Measurements from ENCODE around the gene TSPAN18.

DNA sequence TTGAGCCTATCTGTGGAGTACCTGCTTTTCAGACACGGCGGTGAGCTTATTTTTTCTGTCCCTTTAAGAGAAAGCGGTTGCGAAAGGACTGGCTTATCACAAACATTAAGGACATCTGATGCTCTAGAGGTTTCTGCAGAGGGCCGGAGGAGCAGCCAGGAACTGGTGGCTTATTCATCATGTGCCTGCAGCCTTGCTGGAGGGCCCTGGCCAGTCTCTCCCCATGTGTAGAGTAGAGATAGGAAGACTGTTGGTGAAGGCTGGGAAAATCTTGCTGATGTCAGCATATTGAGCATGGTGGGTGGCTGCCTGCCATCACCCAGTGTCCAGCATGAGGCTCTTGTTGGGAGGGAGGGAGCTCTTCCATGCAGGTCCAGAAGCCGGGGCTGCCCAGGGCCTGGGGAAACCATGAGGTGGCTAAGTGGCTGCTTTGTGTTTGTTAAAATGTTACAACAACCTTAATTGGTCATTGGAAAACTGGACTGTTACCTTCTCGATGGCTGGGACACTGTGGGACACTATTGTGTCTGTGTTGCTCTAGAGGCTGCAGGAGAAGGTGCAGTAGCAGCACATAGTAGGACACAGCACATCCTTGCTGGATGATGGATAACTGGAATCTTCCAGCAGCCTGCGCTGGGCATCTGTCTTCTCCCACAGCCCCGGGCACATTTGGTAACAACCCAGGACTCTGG lies 54.3 kb downstream of the TSPAN18 start:
- TF ChIP-seq POLR2A (IDR thresholded peaks at IDR 0.05) (no peak), POLR2AphosphoS5 (IDR thresholded peaks at IDR 0.05) (no peak), CTCF (IDR thresholded peaks at IDR 0.05) (no peak)

All from gastroesophageal sphincter (tissue), 3 donors.